H9 (cell line): ENCODE data around the gene TEK. TPM values are rescaled to one million over a fixed set of nuclear protein-coding genes. Genes with fewer than 3 reads are reported as not detected.
"Not testable (repeated sequence)": the region's sequence is repeated elsewhere in the genome, so short reads cannot be mapped to it uniquely, and the experiment has no call there.

Source experiments
- DNase-seq: peaks from one replicate; pipeline ENCODE4 v3.0.0-alpha.2; 2017
- H2AFZ ChIP-seq: one replicate; pipeline ENCODE4 v1.6.1; 2013; ENCODE audit warnings: mild to moderate bottlenecking, low read length, control low read depth, moderate library complexity
- H2AK5ac ChIP-seq: 2 replicates; pipeline ENCODE4 v1.6.1; 2013; ENCODE audit warnings: low read length, control low read depth, mixed read lengths; ENCODE audit not compliant: insufficient read length
- H2BK120ac ChIP-seq: one replicate; pipeline ENCODE4 v1.6.1; 2013; ENCODE audit warnings: low read depth, mild to moderate bottlenecking, low read length, control low read depth, inconsistent platforms; ENCODE audit not compliant: poor library complexity, severe bottlenecking
- H2BK12ac ChIP-seq: 2 replicates; pipeline ENCODE4 v1.6.1; 2013; ENCODE audit warnings: low read length, control low read depth, mixed read lengths, low read depth; ENCODE audit not compliant: insufficient read length
- H2BK15ac ChIP-seq: 2 replicates; pipeline ENCODE4 v1.6.1; 2013; ENCODE audit warnings: low read depth, low read length, control low read depth
- H2BK20ac ChIP-seq: one replicate; pipeline ENCODE4 v1.6.1; 2013; ENCODE audit warnings: low read depth, mild to moderate bottlenecking, low read length, control low read depth, inconsistent platforms; ENCODE audit not compliant: poor library complexity, severe bottlenecking
- H2BK5ac ChIP-seq: 2 replicates; pipeline ENCODE4 v1.6.1; 2013; ENCODE audit warnings: low read length, control low read depth, mixed read lengths; ENCODE audit not compliant: insufficient read length
- H3K14ac ChIP-seq: 2 replicates; pipeline ENCODE4 v1.6.1; 2013; ENCODE audit warnings: low read length, control low read depth; ENCODE audit not compliant: insufficient read depth
- H3K18ac ChIP-seq: 2 replicates; pipeline ENCODE4 v1.6.1; 2013; ENCODE audit warnings: low read depth, mild to moderate bottlenecking, mixed read lengths, low read length, control low read depth; ENCODE audit not compliant: insufficient read length
- H3K23ac ChIP-seq: 2 replicates; pipeline ENCODE4 v1.6.1; 2013; ENCODE audit warnings: low read length, control low read depth, mixed read lengths, low read depth; ENCODE audit not compliant: insufficient read length
- H3K23me2 ChIP-seq: 2 replicates; pipeline ENCODE4 v1.6.1; 2013; ENCODE audit warnings: low read depth, mild to moderate bottlenecking, mixed read lengths, low read length, control low read depth; ENCODE audit not compliant: insufficient read length, poor library complexity, severe bottlenecking
- H3K27ac ChIP-seq: 2 replicates; pipeline ENCODE4 v1.5.1; 2013; ENCODE audit warnings: low read length, control low read depth, mixed read lengths, low read depth; ENCODE audit not compliant: insufficient read length
- H3K27me3 ChIP-seq: 2 replicates; pipeline ENCODE4 v1.6.1; 2013; ENCODE audit warnings: low read length, control low read depth, inconsistent platforms; ENCODE audit not compliant: insufficient read depth
- H3K4ac ChIP-seq: 2 replicates; pipeline ENCODE4 v1.6.1; 2013; ENCODE audit warnings: low read depth, mild to moderate bottlenecking, control low read depth, inconsistent platforms, low read length, moderate library complexity
- H3K4me1 ChIP-seq: 2 replicates; pipeline ENCODE4 v1.6.1; 2013; ENCODE audit warnings: low read length, control low read depth, inconsistent platforms; ENCODE audit not compliant: insufficient read depth
- H3K4me2 ChIP-seq: 2 replicates; pipeline ENCODE4 v1.6.1; 2013; ENCODE audit warnings: low read length, control low read depth, mixed read lengths; ENCODE audit not compliant: insufficient read length, insufficient read depth
- H3K56ac ChIP-seq: 2 replicates; pipeline ENCODE4 v1.6.1; 2013; ENCODE audit warnings: low read depth, mild to moderate bottlenecking, mixed read lengths, low read length, control low read depth; ENCODE audit not compliant: insufficient read length
- H3K79me1 ChIP-seq: 2 replicates; pipeline ENCODE4 v1.6.1; 2013; ENCODE audit warnings: low read depth, mild to moderate bottlenecking, moderate library complexity, low read length, control low read depth, inconsistent platforms; ENCODE audit not compliant: insufficient read depth, poor library complexity, severe bottlenecking
- H3K79me2 ChIP-seq: 2 replicates; pipeline ENCODE4 v1.6.1; 2013; ENCODE audit warnings: low read length, control low read depth, inconsistent platforms; ENCODE audit not compliant: insufficient read depth
- H3K9ac ChIP-seq: 2 replicates; pipeline ENCODE4 v1.6.1; 2013; ENCODE audit warnings: low read length, control low read depth, mixed read lengths; ENCODE audit not compliant: insufficient read length; ENCODE audit errors: extremely low read depth
- H3K9me3 ChIP-seq: one replicate; pipeline ENCODE4 v1.6.1; 2013; ENCODE audit warnings: low read depth, low read length, inconsistent platforms; ENCODE audit not compliant: control insufficient read depth
- H3T11ph ChIP-seq: one replicate; pipeline ENCODE4 v1.6.1; 2013; ENCODE audit warnings: mild to moderate bottlenecking, low read length, control low read depth, inconsistent platforms
- H4K20me1 ChIP-seq: one replicate; pipeline ENCODE4 v1.6.1; 2013; ENCODE audit not compliant: control insufficient read depth, insufficient read length, insufficient read depth
- H4K5ac ChIP-seq: 2 replicates; pipeline ENCODE4 v1.6.1; 2013; ENCODE audit warnings: low read depth, mild to moderate bottlenecking, mixed read lengths, low read length, control low read depth; ENCODE audit not compliant: insufficient read length
- H4K8ac ChIP-seq: replicated peaks from 2 replicates; pipeline ENCODE4 v1.6.1; 2013; ENCODE audit warnings: low read length, control low read depth, mixed read lengths, low read depth; ENCODE audit not compliant: insufficient read length
- H4K91ac ChIP-seq: 2 replicates; pipeline ENCODE4 v1.6.1; 2013; ENCODE audit warnings: low read depth, mild to moderate bottlenecking, moderate library complexity, mixed read lengths, low read length, control low read depth; ENCODE audit not compliant: insufficient read length
- H3K27ac Mint-ChIP-seq, 3 experiments: 2 replicates in 2 of 3; 3 replicates in 1 of 3; pipeline ENCODE4 v1.8.0; 2020 to 2021; ENCODE audit warnings: mixed read lengths in 3 of 3, mild to moderate bottlenecking in 1 of 3, moderate library complexity in 1 of 3
- H3K27me3 Mint-ChIP-seq: 2 replicates; pipeline ENCODE4 v1.8.0; 2021; ENCODE audit warnings: low read depth, mild to moderate bottlenecking, moderate library complexity, mixed read lengths
- H3K36me3 Mint-ChIP-seq, 3 experiments: 2 replicates in 2 of 3; 3 replicates in 1 of 3; pipeline ENCODE4 v1.8.0; 2020 to 2021; ENCODE audit warnings: low read depth in 3 of 3, mixed read lengths in 3 of 3; ENCODE audit not compliant: insufficient read depth in 1 of 3
- H3K4me1 Mint-ChIP-seq, 2 experiments: 2 replicates each; pipeline ENCODE4 v1.8.0; 2020; ENCODE audit warnings: mixed read lengths in 2 of 2
- H3K4me3 Mint-ChIP-seq, 2 experiments: 2 replicates in 1 of 2; 3 replicates in 1 of 2; pipeline ENCODE4 v1.8.0; 2020 to 2021; ENCODE audit warnings: mild to moderate bottlenecking in 2 of 2, mixed read lengths in 2 of 2, moderate library complexity in 1 of 2
- H3K9me3 Mint-ChIP-seq, 2 experiments: 2 replicates in 1 of 2; 3 replicates in 1 of 2; pipeline ENCODE4 v1.8.0; 2020; ENCODE audit warnings: mild to moderate bottlenecking in 2 of 2, mixed read lengths in 2 of 2, moderate library complexity in 1 of 2
- WGBS: extraction: QIAGEN DNeasy Blood & Tissue Kit; methylation state at CpG from one replicate; pipeline ENCODE4 v1.1.7; 2013; ENCODE audit warnings: missing lambda C conversion rate, low lambda C conversion rate, mixed read lengths; ENCODE audit not compliant: insufficient read length; ENCODE audit errors: extremely low coverage; 5-methylcytosine and 5-hydroxymethylcytosine counted together
- total RNA-seq: library from RNA; stranded (reverse); gene quantifications from 2 replicates; pipeline ENCODE4 v1.2.1, GENCODE V29; 2021

The TEK gene
- total RNA-seq, 1 experiment from 2014 or later: 1.8 TPM

DNA sequence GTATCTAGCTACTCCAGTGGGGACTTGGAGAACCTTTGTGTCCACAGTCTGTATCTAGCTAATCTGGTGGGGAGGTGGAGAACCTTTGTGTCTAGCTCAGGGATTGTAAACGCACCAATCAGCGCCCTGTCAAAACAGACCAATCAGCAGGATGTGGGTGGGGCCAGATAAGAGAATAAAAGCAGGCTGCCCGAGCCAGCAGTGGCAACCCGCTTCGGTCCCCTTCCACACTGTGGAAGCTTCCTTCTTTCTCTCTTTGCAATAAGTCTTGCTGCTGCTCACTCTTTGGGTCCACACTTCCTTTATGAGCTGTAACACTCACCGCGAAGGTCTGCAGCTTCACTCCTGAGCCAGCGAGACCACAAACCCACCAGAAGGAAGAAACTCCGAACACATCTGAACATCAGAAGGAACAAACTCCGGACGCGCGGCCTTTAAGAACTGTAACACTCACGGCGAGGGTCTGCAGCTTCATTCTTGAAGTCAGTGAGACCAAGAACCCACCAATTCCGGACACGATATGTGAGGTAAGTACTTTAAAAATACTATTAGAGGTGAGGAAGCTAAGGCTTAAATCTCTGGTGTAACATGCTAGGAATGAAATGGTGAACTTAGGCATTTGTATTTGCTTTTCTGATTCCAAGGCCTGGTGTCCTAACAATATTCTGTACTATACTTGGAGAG is 15.5 kb upstream of the TEK start:
- H3K79me2 ChIP-seq, H3K9me3 ChIP-seq, H3K23me2 ChIP-seq, H3K4ac ChIP-seq, H4K8ac ChIP-seq, DNase-seq, H2BK5ac ChIP-seq, H3K4me2 ChIP-seq, H2BK15ac ChIP-seq, H2AFZ ChIP-seq, H4K5ac ChIP-seq, H3K36me3 Mint-ChIP-seq, H3K14ac ChIP-seq, H2BK12ac ChIP-seq, H3K9me3 Mint-ChIP-seq, H3K9ac ChIP-seq, H2BK120ac ChIP-seq, H3K56ac ChIP-seq, H4K20me1 ChIP-seq, H2AK5ac ChIP-seq, H3K27ac ChIP-seq, H3K27ac Mint-ChIP-seq, H3T11ph ChIP-seq, H3K4me1 ChIP-seq, H3K4me3 Mint-ChIP-seq, H3K27me3 ChIP-seq, H3K18ac ChIP-seq, H2BK20ac ChIP-seq, H3K23ac ChIP-seq, H3K27me3 Mint-ChIP-seq, H3K4me1 Mint-ChIP-seq, H3K79me1 ChIP-seq, H4K91ac ChIP-seq: not testable (repeated sequence)
- no CpG with 5 or more reads among the region's 17 CpGs for WGBS
